ENCODE data around the gene GNG5.
A peak's percentile ranks its signal among the peaks of the same experiment; 100 is the strongest.
"Not testable (repeated sequence)": the region's sequence is repeated elsewhere in the genome, so short reads cannot be mapped to it uniquely, and the experiment has no call there.

GNG5 gene

DNA sequence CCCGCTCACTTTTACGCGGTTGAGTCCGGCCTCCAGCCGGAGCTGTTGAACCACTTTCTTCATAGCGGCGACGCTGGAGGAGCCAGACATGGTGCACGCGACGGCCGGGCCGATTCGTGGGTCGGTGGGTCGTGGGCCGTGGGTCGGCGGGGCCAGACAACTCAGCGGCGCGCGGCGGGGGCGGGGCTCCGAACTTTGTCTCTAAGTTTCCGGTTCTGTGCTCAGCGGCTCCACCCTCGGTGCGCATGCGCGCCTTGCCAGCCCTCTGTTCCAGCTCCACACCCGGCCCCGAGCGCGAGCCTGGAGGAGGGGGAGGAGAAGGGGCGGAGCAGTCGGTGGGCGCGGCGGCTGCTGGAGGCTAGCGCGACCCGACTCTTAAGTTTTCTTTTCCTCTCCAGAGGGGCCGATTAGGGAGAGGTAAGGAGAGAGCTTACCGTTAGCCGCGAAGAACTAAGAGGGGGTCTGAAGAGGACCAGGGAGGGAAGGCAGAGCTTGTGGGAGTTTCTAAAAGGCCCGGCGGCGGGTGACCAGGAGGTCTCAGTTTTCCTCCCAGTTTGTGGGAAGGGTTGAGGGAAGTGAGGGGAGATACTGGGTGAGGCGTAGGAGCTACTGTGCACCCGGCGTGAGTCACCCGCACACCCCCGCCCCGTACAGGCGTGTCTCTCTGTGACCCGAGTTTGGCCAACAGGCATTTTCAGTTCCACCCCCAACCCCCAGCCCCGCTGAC is at the start of gene GNG5, which contains the start of gene SPATA1:
Gene GNG5 (minus strand): TSS at position 580 of the 727 bp plus-strand sequence. CDS start 490 bp downstream, at position 90.
Gene SPATA1 (plus strand): TSS at position 385 of the 727 bp plus-strand sequence. CDS start 9,974 bp downstream, outside the sequence.
- peak; percentile 99 for DNase-seq

DNA sequence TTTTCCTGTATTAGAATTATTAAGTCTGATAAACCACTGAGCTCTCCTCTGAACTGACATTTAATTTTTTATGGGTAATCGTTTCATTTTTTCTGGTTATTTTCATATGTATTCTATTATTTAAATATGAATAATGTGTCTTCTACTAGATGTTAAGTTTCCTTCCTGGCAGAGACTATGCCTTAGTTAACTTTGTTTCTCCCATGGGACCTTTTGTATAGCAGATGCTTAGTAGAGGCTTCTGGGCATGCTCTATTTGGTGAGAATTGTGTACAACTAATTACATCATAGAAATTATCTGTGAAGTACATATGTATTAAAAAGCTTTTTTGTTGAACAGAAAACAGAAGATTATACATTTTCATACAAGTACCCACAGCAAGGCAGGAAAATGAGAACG is 44.4 kb upstream of the GNG5 start:
- no peak for DNase-seq

DNA sequence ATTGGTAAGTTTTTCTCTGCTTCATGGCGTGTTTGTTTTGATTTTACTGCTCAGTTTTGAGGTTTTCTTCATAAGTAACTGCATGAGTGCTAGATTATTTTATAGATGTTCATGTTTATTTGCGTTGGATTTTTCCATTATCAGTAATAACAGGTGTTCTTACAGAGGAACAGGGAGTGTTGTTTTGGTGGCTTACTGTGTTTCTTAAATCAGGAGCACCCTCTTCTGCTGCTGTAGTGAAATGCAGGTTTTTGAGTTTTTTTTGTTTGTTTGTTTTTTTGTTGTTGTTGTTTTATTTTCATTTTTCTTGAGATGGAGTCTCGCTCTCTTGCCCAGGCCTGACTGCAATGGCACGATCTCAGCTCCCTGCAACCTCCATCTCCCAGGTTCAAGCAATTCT is 35.3 kb upstream of the GNG5 start:
- no peak for DNase-seq

DNA sequence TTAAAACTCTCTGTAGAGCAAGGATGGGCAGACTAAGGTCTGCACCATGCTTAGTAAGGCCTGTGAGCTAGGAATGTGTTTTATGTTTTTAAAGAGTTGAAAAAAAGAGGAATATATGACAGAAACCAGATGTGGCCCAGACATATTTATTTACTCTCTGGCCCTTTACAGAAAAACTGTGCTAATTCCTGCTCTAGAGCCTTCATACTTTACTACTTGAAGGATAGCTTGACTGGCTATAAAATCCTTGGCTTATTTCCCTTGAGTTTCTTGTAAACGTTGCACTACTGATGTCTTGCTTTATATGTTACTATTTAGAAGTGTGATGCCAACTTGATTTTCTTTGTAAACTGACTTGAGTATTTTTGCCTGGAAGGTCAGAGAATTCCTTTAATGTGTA is 34.4 kb upstream of the GNG5 start:
- no peak for DNase-seq

DNA sequence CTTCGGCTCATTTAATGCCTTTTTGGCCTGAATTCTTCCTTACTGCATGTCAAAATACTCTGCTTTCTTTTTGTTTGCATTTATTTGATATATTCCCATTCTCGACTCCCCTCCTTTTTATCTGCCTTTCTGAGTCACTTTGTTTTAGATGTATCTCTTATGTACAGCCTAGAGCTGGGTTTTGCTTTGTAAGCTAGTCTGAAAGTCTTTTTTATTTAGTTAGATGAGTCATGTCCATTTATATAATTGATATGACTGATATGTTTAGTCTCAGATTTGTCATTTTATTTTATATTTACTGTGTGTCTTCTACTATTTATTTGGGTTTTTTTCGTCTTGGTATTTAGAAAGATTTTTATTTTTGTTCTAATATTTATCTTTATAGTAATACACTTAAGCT is 33.6 kb upstream of the GNG5 start:
- DNase-seq, result no peak

DNA sequence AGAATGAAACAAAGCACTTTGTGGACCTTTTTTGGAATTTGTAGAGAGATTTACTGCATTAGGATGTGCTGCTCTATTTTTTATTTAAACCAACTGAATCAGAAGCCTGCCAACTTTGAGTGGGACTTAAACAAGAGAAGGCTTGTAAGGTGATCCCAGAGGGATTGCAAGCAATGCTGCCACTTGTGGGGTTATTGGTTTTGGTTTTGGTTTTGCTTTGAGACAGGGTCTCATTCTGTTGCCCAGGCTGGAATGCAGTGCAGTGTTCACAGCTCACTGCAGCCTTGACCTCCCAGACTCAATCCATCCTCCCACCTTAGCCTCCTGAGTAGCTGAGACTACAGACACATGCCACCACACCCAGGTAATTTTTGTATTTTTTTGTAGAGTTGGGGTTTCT is 32.2 kb upstream of the GNG5 start:
- no peak for DNase-seq

DNA sequence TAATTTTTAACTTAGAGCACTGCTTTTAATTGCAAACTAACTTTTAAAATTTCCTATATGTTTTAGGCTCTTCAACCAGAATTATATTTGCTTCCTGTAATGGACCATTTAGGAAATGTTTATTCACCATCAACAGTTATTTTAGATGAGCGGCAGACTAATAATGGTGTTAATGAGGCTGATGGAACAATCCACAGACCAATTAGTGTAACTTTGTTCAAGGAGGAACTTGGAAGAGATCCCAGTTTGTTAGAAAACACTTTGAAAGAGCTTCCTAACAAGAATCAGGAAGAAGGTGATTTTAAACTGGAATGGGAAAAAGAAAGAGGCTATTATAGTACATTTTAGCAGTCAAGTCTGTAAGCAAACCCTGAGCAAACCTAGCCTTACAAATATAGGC is 19.4 kb upstream of the GNG5 start:
- no peak for DNase-seq

DNA sequence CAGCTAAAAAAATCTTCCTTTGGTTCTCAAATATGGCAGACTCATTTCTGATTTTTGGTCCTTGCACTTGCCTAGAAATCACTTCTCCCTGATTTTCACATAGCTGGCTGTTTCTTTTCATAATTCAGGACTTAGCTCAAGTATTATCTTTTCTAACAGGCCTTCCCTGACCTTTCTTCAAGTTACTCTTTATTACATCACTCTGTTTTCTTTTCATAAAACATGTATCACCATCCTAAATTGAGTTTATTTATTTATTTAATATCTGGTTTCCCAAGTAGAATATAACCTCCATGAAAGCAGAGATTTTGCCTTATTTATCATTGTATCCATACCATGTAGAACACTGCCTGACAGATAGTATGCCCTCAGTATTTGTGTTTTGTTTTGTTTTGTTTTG is 18.2 kb upstream of the GNG5 start:
- DNase-seq, result no peak

DNA sequence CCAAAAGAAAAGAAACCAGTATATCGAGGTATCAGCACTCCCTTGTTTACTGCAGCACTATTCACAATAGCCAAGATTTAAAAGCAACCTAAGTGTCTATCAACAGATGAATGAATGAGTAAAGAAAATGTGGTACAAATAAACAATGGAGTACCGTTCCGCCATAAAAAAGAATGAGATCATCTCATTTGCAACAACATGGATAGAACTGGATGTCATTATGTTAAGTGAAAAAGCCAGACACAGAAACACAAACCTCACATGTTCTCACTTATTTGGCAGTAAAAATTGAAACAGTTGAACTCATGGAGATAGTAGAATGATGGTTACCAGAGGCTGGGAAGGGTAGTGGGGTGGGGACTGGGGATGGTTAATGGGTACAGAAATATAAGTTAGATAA is 4.3 kb upstream of the GNG5 start:
- DNase-seq, result no peak

DNA sequence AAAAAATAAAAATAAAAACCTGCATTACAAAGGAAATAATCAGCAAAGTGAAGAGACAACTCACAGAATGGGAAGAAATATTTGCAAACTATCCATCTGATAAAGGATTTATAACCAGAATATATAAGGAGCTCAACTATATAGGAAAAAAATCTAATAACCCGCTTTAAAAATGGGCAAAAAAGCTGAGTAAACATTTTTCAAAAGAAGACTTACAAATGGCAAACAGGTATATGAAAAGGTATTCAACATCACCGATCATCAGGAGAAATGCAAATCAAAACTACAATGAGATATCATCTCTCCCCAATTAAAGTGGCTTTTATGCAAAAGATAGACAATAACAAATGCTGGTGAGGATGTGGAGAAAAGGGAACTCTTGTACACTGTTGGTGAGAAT is 3.8 kb upstream of the GNG5 start:
- no peak for DNase-seq

DNA sequence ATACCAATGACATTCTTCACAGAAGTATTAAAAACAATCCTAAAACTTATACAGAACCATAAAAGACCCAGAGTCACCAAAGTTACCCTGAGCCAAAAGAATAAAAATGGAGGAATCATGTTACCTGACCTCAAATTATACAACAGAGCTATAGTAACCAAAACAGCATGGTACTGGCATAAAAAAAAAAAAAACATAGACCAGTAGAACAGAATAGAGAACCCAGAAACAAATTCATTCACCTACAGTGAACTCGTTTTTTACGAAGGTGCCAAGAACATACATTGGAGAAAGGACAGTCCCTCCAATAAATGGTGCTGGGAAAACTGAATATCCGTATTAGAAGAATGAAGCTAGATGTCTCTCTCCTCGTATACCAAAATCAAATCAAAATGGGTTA is 2.6 kb upstream of the GNG5 start:
- DNase-seq, result no peak

DNA sequence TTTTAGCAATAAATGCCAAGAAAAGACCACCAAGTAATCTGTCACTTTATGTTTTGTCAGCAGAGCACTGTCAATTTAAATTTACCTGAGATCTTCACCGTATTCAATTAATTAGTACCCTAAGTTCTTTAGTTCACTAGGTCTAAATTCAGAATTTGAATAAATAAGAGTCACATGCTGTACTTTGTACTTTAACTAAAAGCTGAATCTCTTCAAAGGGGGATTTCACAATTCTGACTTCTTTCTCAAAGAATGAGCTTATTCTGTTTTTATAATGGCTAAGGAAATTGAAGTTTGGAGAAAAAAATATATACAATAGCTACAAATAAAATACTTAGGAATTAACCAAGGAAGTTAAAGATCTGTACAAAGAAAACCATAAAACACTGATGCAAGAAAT is 2.1 kb upstream of the GNG5 start:
- DNase-seq, result no peak

DNA sequence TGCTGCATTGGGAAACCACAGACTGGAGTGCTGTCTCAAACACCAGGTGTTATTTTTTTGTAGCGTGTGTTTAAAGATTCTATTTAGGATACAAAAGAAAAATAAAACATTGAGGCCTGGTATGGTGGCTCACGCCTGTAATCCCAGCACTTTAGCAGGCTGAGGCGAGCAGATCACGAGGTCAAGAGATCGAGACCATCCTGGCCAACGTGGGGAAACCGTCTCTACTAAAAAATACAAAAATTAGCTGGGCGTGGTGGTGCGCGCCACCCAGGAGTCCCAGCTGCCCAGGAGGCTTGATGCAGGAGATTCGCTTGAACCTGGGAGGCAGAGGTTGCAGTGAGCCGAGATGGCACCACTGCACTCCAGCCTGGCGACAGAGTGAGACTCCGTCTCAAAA is 1.5 kb upstream of the GNG5 start:
- DNase-seq, result not testable (repeated sequence)

DNA sequence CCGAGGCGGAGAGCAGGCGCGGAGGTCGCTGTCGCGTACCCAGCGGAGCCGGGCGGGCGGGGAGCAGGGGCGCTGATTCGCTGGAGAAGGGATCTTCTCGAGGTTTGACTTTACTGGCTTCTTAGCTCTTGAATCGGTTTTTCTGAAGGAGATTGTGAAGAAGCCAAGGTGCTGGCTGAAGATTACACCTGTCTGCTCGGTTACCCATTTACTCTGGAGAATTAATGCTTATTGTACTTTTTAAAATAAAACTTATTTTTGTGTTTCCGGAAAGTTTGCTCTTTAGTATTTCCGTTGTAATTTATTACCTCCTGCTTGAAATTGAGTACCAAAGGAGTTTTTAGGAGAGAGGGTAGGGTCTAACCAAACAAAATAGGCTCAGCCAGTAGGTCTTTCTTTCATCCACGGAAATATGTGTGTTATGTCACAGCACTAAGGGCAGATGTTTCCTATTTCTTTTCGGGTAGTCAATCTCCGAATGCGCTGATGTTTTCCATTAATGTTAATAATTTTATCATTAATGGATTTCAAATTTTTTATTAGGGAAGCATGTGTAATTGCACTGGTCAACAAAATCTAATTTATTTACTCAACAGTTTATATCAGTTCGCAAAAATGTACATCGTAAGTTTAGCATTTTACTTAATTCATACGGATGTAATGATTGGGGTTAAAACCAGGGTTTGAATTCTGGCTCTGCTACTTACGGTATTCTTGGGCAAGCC is 510 bp upstream of the GNG5 start:
- no peak for DNase-seq

DNA sequence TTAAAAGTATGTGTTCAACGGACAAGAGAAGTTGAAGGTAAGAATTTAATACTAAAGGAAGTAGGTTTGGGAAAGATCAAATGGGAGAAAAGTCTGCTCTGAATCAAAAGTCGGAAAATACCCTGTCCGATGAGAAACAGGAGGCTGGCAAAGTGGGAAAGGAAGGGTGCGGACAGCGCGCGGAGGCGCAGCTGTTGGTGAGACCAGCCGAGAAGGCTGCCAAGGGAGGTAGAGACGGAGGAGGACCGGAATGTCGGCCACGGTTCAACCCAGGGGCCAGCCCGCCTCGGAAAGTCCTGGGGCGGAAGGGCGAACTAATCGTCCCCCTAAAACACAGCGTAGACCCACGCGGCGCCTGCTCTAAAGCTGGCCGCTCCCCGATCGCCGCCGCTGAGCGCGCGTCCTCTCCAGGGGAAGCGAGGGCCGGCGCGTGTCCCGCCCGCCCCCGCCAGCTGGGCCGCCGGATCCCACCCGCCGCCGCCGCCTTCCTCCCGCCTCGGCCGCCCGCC is 834 bp downstream of the GNG5 start:
- no peak for DNase-seq

DNA sequence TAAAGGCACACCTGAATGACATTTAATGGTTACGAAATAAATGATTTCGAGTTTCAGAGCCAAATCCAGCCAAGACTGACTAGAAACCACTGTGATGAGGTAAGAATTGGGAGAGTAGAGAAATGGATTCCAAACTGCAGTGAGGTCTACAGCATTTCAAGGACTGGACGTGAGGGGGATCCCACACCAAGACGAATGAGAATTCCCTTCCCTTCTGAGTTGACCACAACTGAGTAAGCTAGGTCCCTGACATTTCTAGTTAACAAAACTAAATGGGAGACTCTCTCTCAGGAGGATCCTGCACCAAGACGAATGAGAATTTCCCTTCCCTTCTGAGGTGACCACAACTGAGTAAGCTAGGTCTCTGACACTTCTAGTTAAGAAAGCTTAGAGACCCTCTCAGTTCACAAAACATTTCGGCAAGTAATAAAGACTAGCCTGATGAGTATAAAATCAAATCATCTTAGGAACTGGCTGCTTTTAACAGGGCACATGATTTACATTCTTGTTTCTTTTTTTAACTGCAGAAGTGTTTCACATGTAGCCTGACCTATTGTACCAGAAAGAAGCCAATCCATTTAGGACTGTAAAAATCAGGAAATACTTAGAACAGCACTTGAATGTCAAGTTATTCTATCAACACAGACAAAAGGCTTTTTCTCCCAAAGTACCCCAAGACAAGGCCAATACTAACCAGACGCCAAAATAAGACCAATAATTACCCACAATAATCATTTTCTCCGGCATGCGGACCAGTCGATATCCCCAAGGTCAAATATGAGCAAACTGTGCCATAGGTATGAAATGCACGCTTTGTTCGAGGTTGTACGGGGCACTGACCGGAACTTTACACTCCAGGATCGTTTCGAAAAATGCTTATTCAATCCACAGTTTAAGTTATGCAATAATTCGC is 1.5 kb downstream of the GNG5 start:
- DNase-seq, result no peak

DNA sequence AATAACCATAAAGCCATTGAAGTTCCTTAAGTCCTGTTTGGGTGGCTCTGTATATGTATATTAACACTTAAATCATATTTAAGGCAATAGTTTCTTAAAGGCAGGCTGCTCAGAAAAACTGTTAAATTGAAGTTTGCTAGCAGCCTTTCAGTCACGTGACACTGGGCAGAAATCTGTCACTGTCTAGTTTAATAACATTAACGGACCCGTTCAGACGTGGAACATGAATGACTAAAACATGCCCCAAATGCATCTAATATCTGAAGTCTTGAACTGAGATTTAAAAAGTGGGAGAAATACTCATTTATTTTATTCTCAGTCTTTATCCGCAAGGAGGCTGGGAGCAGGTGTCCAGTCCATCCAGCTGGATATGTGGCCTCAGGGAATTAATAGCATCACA is 3.5 kb downstream of the GNG5 start:
- DNase-seq, result no peak

DNA sequence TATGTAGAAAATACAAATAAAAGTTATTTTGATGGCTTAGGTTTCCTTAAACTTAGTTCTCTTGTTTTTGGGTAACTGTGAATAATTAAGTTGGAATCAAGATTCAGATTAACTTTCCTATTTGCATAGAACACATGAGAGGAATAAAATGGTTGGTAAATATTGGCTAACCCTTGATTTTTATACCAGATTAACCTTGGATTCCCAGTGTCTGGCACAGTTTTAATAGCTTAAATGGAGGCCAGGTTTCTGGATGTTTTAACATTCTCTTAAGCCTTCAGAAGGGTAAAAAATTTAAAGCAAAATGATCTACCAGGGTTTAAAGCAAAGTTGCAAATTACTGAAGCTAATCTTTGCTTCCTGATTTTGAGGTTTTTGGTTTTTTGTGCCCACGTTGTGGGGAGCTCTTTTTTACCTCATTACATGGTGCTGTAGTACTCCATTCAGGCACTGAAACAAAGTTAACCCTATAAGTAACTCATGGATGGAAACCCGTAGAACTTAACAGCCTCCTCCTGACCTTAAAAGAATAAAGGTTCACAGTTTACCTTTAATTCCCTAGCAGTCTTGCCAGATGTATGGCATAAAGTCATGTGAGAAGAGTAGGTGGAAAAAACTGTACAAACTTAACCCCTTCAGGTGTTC is 8.6 kb downstream of the GNG5 start:
- no peak for DNase-seq

DNA sequence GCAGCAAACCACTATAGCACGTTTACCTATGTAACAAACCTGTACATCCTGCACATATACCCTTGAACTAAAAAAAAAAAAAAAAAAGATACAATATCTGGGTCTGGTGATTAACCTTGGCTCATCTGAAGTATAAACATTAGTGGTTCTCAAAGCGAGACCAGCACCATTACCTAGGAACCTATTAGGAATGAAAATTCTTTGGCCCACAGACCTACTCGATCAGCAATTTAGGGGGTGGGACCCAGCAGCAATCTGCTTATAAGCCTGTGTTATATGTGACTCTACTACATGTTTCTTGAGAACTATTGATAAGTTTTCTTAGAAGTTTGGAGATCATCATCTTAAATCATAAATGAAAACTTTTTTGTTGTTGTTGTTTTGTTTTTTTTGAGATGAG is 9.9 kb downstream of the GNG5 start:
- no peak for DNase-seq

DNA sequence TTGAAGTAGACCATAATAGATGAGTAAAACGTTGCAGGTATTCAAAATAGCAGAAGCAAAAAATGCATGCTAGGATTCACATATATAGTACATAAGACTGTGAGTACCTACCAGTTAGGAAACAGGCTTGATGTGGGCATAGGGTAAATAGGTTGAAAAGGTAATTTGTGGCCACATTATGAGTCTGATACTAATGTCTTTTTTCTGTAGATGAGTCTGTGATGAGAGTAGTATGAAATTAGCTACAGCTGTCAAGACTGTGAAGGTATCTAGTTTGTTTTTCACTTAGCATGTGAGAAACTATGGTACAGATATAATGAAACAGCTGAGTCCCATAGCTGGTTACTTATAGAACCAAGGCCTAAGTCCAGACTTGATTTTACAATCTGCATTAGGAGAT is 12.6 kb downstream of the GNG5 start:
- no peak for DNase-seq

DNA sequence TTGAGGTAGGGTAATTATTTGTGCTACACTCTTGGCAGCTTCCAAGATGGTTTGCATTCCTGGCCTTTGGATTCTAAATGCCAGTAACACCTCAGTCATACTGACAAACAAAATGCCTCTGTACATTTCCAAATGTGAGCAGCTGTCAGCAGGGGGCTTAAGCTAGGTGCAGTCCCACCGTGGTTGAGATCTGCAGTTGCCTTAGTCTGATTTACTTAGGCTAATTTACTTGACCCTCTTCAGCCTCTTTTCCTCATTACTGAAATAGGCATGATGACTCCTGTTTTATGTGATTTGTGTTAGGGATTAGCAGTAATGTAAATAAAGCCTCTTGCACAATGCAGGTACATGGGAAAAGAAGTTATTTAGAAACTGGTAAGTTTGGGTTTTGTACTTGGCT is 13.7 kb downstream of the GNG5 start:
- no peak for DNase-seq

DNA sequence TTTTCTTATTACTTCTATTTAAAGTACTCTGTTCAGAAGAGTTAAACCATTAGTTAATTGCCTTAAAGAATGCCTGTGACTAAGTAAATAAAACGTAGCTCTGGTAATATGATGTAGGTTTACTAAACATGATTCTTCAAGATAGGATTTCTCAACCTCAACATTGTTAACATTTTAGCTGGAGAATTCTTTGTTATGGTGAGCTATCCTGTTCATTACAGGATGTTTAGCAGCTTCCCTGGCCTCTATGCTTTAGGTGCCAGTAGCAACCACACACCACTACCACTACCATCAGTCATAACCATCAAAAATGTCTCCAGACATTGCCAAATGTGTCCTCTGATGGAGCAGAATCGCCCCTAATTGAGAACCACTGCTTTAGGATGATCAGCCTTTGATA is 16.6 kb downstream of the GNG5 start:
- DNase-seq, result no peak

DNA sequence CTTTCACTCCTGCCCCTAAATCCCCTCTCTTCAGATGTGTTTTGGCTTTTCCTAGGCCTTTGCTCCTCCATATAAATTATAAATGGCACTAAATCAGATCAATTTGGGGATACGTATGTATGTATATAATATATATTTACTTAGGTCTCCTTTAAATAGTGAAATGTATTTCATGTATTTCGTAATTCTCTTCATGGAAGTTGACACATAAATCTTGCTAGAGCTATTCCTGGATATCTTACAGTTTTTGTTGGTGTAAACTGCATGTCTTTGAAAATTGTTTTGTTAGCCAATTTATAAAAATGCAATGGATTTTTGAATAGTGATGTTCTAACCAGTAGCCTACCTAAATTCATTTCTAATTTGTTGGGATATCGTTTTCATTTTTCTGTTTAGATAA is 18.3 kb downstream of the GNG5 start:
- DNase-seq, result no peak

Measured in islet precursor cell (in vitro differentiated cells).